ENCODE measurements around the gene MCU. TPM values are rescaled to one million over a fixed set of nuclear protein-coding genes. Genes with fewer than 3 reads are reported as not detected.

MCU gene
- total and polyA plus RNA-seq, 2 of the 8 experiments (the other 6 are each of a cell fraction or from before 2014, with no cell fraction given) = 51.6 to 62.2 TPM

GRCh38 chr10:72925951-72926465 lies 234.1 kb downstream of the MCU start (continued):
- TF ChIP-seq CHD7 (IDR thresholded peaks at IDR 0.05; ENCODE audit: insufficient replicate concordance, low read length) = no peak
- TF ChIP-seq HDAC6 (IDR thresholded peaks at IDR 0.05; ENCODE audit: low read depth, low read length) = no peak
- no peak for TF ChIP-seq SP1 (IDR thresholded peaks at IDR 0.05; ENCODE audit: low read depth, low read length)
- no peak for TF ChIP-seq GABPA (IDR thresholded peaks at IDR 0.05; ENCODE audit: borderline replicate concordance, insufficient read depth, low read length)
- no peak for TF ChIP-seq TAF7 (optimal IDR thresholded peaks at IDR 0.05; ENCODE audit: borderline replicate concordance, low read depth, low read length)
- TF ChIP-seq CHD2 (IDR thresholded peaks at IDR 0.05; ENCODE audit: low read length) = no peak
